D721Med (cell line): ENCODE results near the gene MAPK8IP1.

Experiments used
- DNase-seq: peaks from one replicate; pipeline ENCODE4 v3.0.0; 2011; ENCODE audit warnings: low spot score; ENCODE audit not compliant: insufficient read length
- FAIRE-seq: peaks from 2 replicates; lab custom pipeline; 2011; peaks lifted over from hg19 to GRCh38; lab: Jason Lieb, UNC
- CTCF ChIP-seq: IDR thresholded peaks from 2 replicates; pipeline ENCODE4 v1.5.1; 2012; ENCODE audit warnings: mild to moderate bottlenecking, control low read depth; ENCODE audit not compliant: insufficient read depth; ENCODE audit errors: missing control alignments

The MAPK8IP1 gene

GRCh38 chr11:45872651-45873356, 12.6 kb upstream of the MAPK8IP1 start:
- peak; percentile 65 for DNase-seq
- no peak for FAIRE-seq
- peak; percentile 57 for TF ChIP-seq CTCF

DNA sequence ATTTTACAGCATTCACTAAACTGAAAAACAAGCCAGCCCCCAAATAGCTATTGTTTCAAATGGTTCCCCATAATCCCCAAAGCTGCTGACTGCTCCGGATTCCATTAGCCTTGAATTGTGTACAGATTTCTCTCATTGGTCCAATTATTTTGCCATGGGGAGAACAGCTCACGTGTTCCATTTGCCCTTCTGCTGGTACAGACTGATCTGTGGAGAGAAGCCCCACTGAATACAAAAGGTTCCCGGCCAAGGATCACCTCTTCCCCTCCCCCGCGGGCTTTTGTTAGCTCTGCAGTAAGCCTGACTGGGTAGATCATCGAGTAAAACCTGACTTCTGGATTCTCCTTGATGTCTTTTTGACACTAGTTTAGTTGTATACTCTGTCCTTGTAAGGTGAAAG, 9.1 kb upstream of the MAPK8IP1 start:
- FAIRE-seq, result no peak
- DNase-seq, result no peak
- no peak for TF ChIP-seq CTCF

GRCh38 chr11:45877221-45877620, 8.2 kb upstream of the MAPK8IP1 start:
- DNase-seq, result no peak
- FAIRE-seq, result no peak
- TF ChIP-seq CTCF, result no peak

GRCh38 chr11:45877845-45878244, 7.6 kb upstream of the MAPK8IP1 start:
- DNase-seq (no peak), FAIRE-seq (no peak)
- TF ChIP-seq CTCF, result no peak

GRCh38 chr11:45879803-45880686, 5.4 kb upstream of the MAPK8IP1 start:
- DNase-seq (no peak), FAIRE-seq (no peak)
- no peak for TF ChIP-seq CTCF

GRCh38 chr11:45880772-45881570, 4.5 kb upstream of the MAPK8IP1 start:
- FAIRE-seq (no peak), DNase-seq (no peak)
- no peak for TF ChIP-seq CTCF
